ENCODE measurements around the gene NFATC3.
A peak's percentile ranks its signal among the peaks of the same experiment; 100 is the strongest.

GRCh38 chr16:68093816-68094613, 8.8 kb downstream of the NFATC3 start:
- TF ChIP-seq CTCF (IDR thresholded peaks at IDR 0.05): peak in 3 of 7 experiments; percentile 16 to 26 (median 17)
- TF ChIP-seq POLR2A (IDR thresholded peaks at IDR 0.05): no peak

All from body of pancreas (tissue), 4 donors.